Endothelial cell of umbilical vein (primary cell): ENCODE measurements around the gene CA11. TPM values are rescaled to one million over a fixed set of nuclear protein-coding genes. Genes with fewer than 3 reads are reported as not detected.

Source experiments
- BruUV-seq: library from RNA; stranded (reverse); fragments of 400-500 nt; replicated peaks from 2 replicates; lab custom pipeline; 2021; lab: Mats Ljungman, UMichigan
- CTCF ChIA-PET: fragments of 300-600, 350-600 bp; sonication (Branson Sonifier 250); formaldehyde crosslinking; loops from one replicate; lab custom pipeline; 2021; ENCODE audit warnings: antibody characterized with exemption, inconsistent platforms; lab: Charles Lee
- POLR2A ChIA-PET: fragments of 300-600, 350-600 bp; sonication (Branson Sonifier 250); formaldehyde crosslinking; loops from one replicate; lab custom pipeline; 2021; ENCODE audit warnings: antibody characterized with exemption, inconsistent platforms; lab: Charles Lee
- DNase-seq: peaks from one replicate; pipeline ENCODE4 v3.0.0-alpha.2; 2011; ENCODE audit warnings: low read depth, low spot score
- FAIRE-seq: peaks from 2 replicates; lab custom pipeline; 2011; peaks lifted over from hg19 to GRCh38; lab: Jason Lieb, UNC
- H2AFZ ChIP-seq: 2 replicates; pipeline ENCODE4 v1.6.0; 2012; ENCODE audit warnings: low read depth, low read length, control low read depth, inconsistent platforms
- H3K27ac ChIP-seq: 2 replicates; pipeline ENCODE4 v1.5.1; 2011; ENCODE audit warnings: low read depth, mild to moderate bottlenecking, control low read depth, low read length, moderate library complexity; ENCODE audit not compliant: insufficient read depth
- H3K27me3 ChIP-seq, 2 experiments: 2 replicates each; pipeline versions ENCODE4 v1.6.0 to v1.6.1; 2011; ENCODE audit warnings: low read length in 2 of 2, mixed read lengths in 1 of 2; ENCODE audit not compliant: control insufficient read depth in 2 of 2, insufficient read depth in 2 of 2
- H3K36me3 ChIP-seq, 2 experiments: 2 replicates in 1 of 2; 3 replicates in 1 of 2; pipeline ENCODE4 v1.5.1; 2011; ENCODE audit warnings: low read length in 2 of 2, mild to moderate bottlenecking in 1 of 2, moderate library complexity in 1 of 2; ENCODE audit not compliant: control insufficient read depth in 2 of 2, insufficient read depth in 2 of 2; ENCODE audit errors: extremely low read depth in 1 of 2
- H3K4me1 ChIP-seq: 3 replicates; pipeline ENCODE4 v1.5.1; 2011; ENCODE audit warnings: mild to moderate bottlenecking, low read length; ENCODE audit not compliant: control insufficient read depth, insufficient read depth; ENCODE audit errors: extremely low read depth
- H3K4me2 ChIP-seq: 2 replicates; pipeline ENCODE4 v1.6.1; 2011; ENCODE audit warnings: low read length, control low read depth, mixed read lengths; ENCODE audit not compliant: insufficient read depth
- H3K4me3 ChIP-seq, 3 experiments: fragments of 200-600 bp in 1 of 3; sonication (generic), shearing (Covaris generic) in 1 of 3; replicated peaks in 1 of 3; 2 replicates each; pipeline ENCODE4 v1.5.1; 2011 to 2016; ENCODE audit warnings: control low read depth in 3 of 3, low read length in 3 of 3, mild to moderate bottlenecking in 2 of 3, inconsistent platforms in 1 of 3, low read depth in 1 of 3, moderate library complexity in 1 of 3; ENCODE audit not compliant: insufficient read depth in 1 of 3
- H3K79me2 ChIP-seq: 2 replicates; pipeline ENCODE4 v1.6.0; 2012; ENCODE audit warnings: low read length, inconsistent platforms; ENCODE audit not compliant: control insufficient read depth, insufficient read depth
- H3K9ac ChIP-seq: replicated peaks from 2 replicates; pipeline ENCODE3; 2011; ENCODE audit warnings: low read length, control low read depth; ENCODE audit not compliant: insufficient read depth; ENCODE audit errors: extremely low read depth
- H3K9me1 ChIP-seq: replicated peaks from 3 replicates; pipeline ENCODE4 v1.6.0; 2011; ENCODE audit warnings: mild to moderate bottlenecking, low read length; ENCODE audit not compliant: control insufficient read depth, insufficient read depth; ENCODE audit errors: extremely low read depth
- H3K9me3 ChIP-seq: replicated peaks from 2 replicates; pipeline ENCODE4 v1.5.1; 2012; ENCODE audit warnings: low read length, inconsistent platforms; ENCODE audit not compliant: control insufficient read depth, insufficient read depth
- H4K20me1 ChIP-seq: replicated peaks from 2 replicates; pipeline ENCODE3; 2011; ENCODE audit warnings: mild to moderate bottlenecking, low read length; ENCODE audit not compliant: control insufficient read depth, insufficient read depth; ENCODE audit errors: extremely low read depth
- EZH2 ChIP-seq: IDR thresholded peaks from 2 replicates; pipeline ENCODE4 v1.6.1; 2012; ENCODE audit warnings: borderline replicate concordance, low read depth, mild to moderate bottlenecking, moderate library complexity, low read length, inconsistent platforms; ENCODE audit not compliant: severe bottlenecking
- FOS ChIP-seq: IDR thresholded peaks from 2 replicates; pipeline ENCODE4 v1.6.1; 2011; ENCODE audit warnings: mild to moderate bottlenecking, low read length, moderate library complexity, borderline replicate concordance; ENCODE audit not compliant: insufficient read depth
- GATA2 ChIP-seq: IDR thresholded peaks from 2 replicates; pipeline ENCODE4 v1.7.0; 2011; ENCODE audit warnings: low read depth, mild to moderate bottlenecking, moderate library complexity, mixed read lengths, low read length; ENCODE audit not compliant: insufficient read length, insufficient read depth
- JUN ChIP-seq: IDR thresholded peaks from 2 replicates; pipeline ENCODE4 v1.6.1; 2011; ENCODE audit warnings: borderline replicate concordance, low read depth; ENCODE audit not compliant: insufficient read length, insufficient read depth
- MYC ChIP-seq: IDR thresholded peaks from one replicate; pipeline ENCODE4 v1.6.1; 2011; ENCODE audit warnings: mild to moderate bottlenecking, low read depth, low read length
- POLR2A ChIP-seq: IDR thresholded peaks from 2 replicates; pipeline ENCODE4 v1.6.1; 2012; ENCODE audit warnings: low read depth, mild to moderate bottlenecking, control low read depth, low read length
- POLR2AphosphoS5 ChIP-seq: IDR thresholded peaks from 2 replicates; pipeline ENCODE4 v1.6.1; 2012; ENCODE audit warnings: low read depth, mild to moderate bottlenecking, control low read depth, low read length, moderate library complexity; ENCODE audit not compliant: insufficient read depth
- dilution Hi-C: fragments of 300-500 bp; cut with MboI; formaldehyde crosslinking; loops from one replicate; pipeline ENCODE4 v1.15.0; 2019; ENCODE audit warnings: low sequenced_read_pairs; ENCODE audit not compliant: extremely low pct_ligation_motif_present
- intact Hi-C: fragments of 100-400 bp; cut with micrococcal nuclease; formaldehyde crosslinking; loops from one replicate; pipeline ENCODE4 v1.10.0; 2022
- polyA plus RNA-seq, 4 experiments: library from polyadenylated mRNA; depleted of rRNA in 3 of 4; stranded (reverse) in 3 of 4; unstranded in 1 of 4; fragments of >200 nt; gene quantifications; 2 replicates each; pipeline versions ENCODE4 v1.2.1 to v1.2.3, GENCODE V29; 2011 to 2012; ENCODE audit warnings: missing spikeins in 1 of 4
- total RNA-seq: library from RNA; stranded (reverse); gene quantifications from 2 replicates; pipeline ENCODE4 v1.2.3, GENCODE V29; 2021
- TF ChIP-seq, protein P1 (sequence below), 2 donors: IDR thresholded peaks; 1 replicate in 1 of 2; 2 replicates in 1 of 2; pipeline ENCODE4 v1.5.1; 2011; ENCODE audit warnings: low read length in 2 of 2, mild to moderate bottlenecking in 2 of 2, moderate library complexity in 2 of 2, control low read depth in 1 of 2, inconsistent platforms in 1 of 2, low read depth in 1 of 2; ENCODE audit not compliant: insufficient read depth in 1 of 2; ENCODE audit errors: extremely low read depth in 1 of 2
- TF ChIP-seq, protein P2 (sequence below): IDR thresholded peaks from 2 replicates; pipeline ENCODE4 v1.6.1; 2011; ENCODE audit not compliant: insufficient read depth, insufficient read length

CA11 gene
- total and polyA plus RNA-seq, 2 donors (not counting 3 experiments of a cell fraction or from before 2014, with no cell fraction given), result 2.8 to 4.7 TPM

DNA sequence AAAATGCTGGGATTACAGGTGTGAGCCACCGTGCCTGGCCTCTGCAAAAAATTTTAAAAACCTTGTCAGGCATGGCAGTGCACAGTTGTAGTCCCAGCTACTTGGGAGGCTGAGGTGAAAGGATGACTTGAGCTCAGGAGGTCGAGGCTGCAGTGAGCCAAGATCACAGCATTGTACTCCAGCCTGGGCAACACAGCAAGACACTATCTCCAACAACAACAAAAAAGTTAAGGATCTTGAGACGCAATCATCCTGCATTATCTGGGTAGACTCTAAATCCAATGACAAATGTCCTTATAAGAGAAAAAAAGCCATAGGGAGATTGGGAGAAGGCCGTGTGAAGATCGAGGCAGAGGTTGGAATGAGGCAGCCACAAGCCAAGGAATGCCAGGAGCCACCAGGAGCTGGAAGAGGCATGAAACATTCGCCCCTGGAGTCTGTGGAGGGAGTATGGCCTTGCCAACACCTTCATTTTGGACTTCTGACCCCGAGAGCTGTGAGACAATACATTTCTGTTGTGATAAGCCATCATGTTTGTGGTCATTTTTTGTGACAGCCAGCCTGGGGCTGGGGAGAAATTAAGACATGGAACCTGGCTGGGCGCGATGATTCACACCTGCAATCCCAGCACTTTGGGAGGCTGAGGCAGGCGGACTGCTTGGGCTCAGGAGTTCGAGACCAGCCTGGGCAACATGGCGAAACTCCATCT lies 5.1 kb upstream of the CA11 start:
- Histone ChIP-seq H3K79me2 (no peaks in the 10 kb centered on the region), H4K20me1 (no peaks in the 10 kb centered on the region), H3K27me3 (no peaks in the 10 kb centered on the region), H3K4me1 (peaks cover 5% of the 10 kb centered on the region), H3K4me3 (no peak overlapping the region), H2AFZ (no peak overlapping the region), H3K9me1 (no peaks in the 10 kb centered on the region), H3K9ac (no peak overlapping the region), H3K4me2 (no peak overlapping the region), H3K9me3 (no peaks in the 10 kb centered on the region), H3K36me3 (no peaks in the 10 kb centered on the region), H3K27ac (no peak overlapping the region)
- FAIRE-seq, result no peak
- intact Hi-C loops, result no loop called here
- POLR2A ChIA-PET, result no interaction called here
- CTCF ChIA-PET, result interaction anchor here (0.8 kb wide), 1 partner anchor 192 kb away, joined by 3 read pairs; no protein-coding TSS in a partner anchor
- dilution Hi-C loops, result no loop called here
- TF ChIP-seq EZH2 (no peak), POLR2AphosphoS5 (no peak), POLR2A (no peak), FOS (no peak), GATA2 (no peak), MYC (no peak), JUN (no peak)
- TF ChIP-seq, protein P1, sequence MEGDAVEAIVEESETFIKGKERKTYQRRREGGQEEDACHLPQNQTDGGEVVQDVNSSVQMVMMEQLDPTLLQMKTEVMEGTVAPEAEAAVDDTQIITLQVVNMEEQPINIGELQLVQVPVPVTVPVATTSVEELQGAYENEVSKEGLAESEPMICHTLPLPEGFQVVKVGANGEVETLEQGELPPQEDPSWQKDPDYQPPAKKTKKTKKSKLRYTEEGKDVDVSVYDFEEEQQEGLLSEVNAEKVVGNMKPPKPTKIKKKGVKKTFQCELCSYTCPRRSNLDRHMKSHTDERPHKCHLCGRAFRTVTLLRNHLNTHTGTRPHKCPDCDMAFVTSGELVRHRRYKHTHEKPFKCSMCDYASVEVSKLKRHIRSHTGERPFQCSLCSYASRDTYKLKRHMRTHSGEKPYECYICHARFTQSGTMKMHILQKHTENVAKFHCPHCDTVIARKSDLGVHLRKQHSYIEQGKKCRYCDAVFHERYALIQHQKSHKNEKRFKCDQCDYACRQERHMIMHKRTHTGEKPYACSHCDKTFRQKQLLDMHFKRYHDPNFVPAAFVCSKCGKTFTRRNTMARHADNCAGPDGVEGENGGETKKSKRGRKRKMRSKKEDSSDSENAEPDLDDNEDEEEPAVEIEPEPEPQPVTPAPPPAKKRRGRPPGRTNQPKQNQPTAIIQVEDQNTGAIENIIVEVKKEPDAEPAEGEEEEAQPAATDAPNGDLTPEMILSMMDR (IDR thresholded peaks at IDR 0.05; ENCODE audit: extremely low read depth in 1 of 2, insufficient read depth in 1 of 2, low read depth in 1 of 2, low read length in 2 of 2), result no peak
- TF ChIP-seq, protein P2, sequence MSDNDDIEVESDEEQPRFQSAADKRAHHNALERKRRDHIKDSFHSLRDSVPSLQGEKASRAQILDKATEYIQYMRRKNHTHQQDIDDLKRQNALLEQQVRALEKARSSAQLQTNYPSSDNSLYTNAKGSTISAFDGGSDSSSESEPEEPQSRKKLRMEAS, result no peak
- no TSS peak for BruUV-seq
- DNase-seq, result no peak
